GM18507 (cell line): Measurements from ENCODE around the gene LSG1.
"Not testable (repeated sequence)": the region's sequence is repeated elsewhere in the genome, so short reads cannot be mapped to it uniquely, and the experiment has no call there.

Experiments used
- DNase-seq: peaks from one replicate; pipeline ENCODE4 v3.0.0; 2011; ENCODE audit warnings: low read depth; ENCODE audit not compliant: insufficient read length; ENCODE audit errors: extremely low spot score
- FAIRE-seq: peaks from 2 replicates; lab custom pipeline; 2011; peaks lifted over from hg19 to GRCh38; lab: Jason Lieb, UNC

The LSG1 gene

DNA sequence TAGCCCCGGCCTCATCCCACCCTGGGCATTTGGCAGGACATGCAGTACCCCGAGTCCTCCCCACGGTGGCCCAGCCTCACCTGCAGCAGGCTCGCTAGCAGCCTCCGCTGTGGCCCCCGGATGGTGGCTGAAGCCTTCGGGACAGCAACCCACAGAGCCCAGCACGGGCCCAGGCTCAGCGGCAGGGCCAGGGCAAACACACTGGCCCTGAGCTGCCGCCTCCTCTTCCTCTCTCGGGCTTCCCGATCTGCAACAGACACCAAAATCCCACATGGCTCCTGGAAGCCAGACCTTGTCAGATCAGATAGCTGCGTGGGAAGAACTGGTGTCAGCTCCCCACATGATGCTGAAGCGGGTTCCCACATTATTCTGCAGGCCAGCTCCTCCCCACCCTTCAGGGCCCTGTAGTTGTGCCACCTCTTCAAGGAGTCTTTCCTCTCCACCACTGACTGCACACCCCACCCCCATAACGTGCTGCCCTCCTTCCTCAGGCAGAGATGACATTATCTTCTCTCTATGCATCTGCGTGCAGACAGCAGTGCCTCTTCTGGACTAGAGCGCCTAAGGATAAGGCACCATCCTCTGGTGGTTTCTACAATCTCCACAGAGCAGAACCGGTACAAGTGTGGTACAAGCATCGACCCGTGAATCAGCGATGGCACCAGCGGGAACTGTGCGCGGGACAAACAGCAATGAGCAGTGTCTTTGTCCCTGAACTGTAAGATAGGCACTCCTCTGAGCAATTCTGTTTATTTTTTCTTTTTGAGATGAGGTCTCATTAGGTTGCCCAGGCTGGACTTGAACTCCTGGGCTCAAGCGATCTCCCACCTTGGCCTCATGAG is 48.3 kb downstream of the LSG1 start:
- FAIRE-seq (no peak), DNase-seq (no peak)

DNA sequence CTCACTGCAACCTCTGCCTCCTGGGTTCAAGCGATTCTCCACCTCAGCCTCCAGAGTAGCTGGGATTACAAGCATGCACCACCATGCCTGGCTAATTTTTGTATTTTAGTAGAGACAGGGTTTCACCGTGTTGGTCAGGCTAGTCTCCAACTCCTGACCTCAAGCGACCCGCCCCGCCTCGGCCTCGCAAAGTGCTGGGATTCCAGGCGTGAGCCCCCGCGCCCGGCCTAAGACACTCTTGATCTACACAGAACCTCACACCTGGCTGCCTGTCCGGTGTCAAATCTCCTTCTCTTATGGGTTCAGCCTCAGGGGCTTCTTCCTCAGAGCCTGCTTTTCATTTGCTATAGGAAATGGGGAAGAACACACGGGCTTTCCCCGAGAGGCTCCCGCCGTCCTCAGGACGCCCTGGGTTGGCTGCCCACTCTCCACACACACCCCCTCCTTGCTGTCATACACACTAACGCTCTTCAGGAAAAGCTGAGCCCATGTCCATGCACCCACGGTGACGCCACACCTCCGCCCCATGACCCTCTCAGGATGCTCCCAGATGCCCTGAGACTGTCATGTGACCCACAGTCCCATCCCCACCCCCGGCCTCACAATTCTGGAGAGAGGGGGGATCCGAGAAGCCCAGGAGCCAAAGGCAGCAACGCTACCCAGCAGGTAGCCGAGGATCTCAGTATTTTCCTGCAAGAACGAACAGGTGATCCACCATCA is 49.2 kb downstream of the LSG1 start:
- FAIRE-seq (no peak), DNase-seq (no peak)

DNA sequence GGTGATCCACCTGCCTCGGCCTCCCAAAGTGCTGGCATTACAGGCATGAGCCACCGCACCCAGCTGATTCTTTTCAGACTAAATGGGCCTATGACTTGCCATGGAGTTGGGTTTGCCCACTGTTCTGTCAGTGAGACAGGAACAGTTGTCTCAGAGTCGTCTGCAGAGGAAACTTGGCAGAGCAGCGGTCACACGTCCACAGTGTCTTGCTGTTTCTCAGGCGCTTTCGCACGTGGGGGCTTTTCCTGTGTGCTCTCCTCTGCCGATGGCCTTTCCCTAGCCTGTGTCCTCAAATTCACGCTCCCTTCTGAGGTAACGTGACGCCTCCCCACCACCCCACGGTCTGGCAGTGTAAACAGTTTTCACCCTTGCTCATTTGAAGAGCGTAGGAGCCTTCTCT is 50.0 kb downstream of the LSG1 start:
- DNase-seq: no peak
- FAIRE-seq: no peak

DNA sequence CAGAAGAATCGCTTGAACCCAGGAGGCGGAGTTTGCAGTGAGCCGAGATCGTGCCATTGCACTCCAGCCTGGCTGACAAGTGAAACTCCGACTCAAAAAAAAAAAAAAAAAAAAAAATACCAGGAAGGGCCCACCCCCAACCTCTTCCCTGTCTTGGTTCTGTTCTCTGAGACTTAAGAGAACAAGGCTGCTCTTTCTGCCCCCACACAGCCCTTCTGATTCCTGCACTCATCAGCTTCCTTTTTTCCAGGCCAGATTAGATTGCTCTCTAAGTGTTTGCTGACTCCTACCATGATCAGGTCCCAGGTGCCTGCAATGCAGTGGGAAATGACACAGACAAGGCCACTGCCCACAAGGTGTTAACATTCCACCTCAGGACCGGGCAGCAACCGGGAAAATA is 51.8 kb downstream of the LSG1 start:
- DNase-seq (no peak), FAIRE-seq (no peak)

DNA sequence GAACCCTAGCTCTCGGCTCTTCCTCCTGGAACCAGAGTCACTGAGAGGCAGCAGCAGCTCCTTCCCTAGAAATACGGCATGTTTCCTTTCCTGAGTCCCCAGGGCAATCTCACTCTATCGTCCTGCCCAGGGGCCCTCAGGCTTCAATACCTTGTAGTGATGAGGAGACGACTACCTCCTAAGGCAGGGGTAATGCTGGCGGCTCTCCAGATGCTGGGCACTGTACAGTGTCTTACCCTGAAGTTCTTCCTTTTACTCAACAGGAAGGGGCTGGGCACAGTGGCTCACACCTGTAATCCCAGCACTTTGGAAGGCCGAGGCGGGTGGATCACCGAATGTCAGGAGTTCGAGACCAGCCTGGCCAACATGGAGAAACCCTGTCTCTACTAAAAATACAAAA is 52.2 kb downstream of the LSG1 start:
- FAIRE-seq (no peak), DNase-seq (no peak)

DNA sequence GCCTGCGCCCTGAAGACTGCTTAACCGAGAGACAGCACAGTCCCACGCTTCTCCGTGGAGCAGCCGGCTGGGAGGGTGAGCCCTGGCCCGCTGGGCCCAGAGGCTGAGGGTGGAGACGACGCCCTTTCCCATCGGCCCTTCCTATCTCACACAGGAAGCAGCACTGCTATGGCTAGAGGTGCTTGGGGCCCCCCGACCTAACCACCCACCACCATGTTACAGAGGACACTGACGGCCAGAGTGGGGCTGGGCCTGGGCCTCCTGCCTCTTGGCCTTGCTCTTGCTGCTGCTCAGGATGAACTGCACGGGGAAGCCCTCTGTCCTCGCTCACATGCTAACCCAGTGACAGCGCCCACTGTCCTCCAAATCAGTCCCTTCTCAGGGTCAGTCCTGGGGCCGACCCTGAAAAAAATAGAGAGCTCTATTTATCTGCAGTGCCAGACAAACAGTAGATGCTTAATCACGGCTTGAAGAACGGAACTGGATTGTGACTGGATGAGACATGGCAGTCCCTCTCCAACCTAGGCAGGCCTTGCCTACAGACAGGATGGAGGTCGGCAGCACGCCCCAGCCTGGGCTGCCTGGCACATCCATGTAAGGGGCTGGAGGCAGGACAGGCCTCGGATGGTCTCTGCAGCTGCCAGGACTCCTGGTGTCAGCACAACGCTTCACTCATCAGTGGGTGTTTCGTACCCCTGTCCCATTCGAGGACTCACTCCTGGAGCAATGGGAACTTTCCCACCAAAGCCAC is 53.0 kb downstream of the LSG1 start:
- no peak for FAIRE-seq
- DNase-seq: no peak

DNA sequence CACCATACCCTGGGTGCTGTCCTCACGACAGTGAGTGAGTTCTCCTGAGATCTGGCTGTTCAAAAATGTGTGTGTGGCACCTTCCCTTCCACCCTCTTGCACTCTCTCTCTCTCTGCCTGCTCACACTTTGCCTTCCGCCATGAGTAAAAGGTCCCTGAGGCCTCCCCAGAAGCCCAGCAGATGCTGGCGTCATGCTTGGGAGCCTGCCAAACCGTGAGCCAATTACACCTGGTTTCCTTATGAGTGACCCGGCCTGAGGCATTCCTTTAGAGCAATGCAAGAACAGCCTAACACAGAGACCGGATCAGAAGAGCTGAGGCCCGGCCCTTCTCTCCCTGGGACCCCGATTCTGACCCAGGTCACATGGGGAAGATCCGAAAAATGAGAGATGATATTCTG is 54.2 kb downstream of the LSG1 start:
- DNase-seq (no peak), FAIRE-seq (no peak)

DNA sequence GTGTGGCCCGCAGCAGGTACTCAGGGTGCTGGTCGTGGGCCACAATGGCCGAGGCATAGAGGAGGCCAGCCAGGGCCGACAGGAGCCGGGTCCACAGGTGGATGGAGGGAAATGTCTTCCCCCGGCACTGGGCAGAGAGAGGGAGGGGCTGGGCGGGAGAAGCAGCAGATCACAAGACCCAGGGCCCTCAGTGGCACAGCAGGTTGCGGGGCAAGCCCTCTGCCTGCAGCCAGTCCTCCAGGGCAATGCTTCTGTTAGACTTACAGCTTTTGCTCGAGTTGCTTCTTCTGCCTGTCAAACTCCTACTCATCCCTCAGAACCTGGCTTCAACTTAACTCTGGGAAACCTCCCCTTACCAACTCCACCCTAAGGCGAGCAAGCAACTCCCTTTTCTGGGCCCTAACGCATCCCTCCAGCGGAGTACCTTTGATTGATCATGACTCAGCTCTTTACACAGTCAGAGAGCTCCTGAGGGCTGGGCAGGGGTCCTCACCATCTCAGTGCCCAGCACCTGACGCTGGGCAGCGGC is 54.8 kb downstream of the LSG1 start:
- DNase-seq: no peak
- no peak for FAIRE-seq

DNA sequence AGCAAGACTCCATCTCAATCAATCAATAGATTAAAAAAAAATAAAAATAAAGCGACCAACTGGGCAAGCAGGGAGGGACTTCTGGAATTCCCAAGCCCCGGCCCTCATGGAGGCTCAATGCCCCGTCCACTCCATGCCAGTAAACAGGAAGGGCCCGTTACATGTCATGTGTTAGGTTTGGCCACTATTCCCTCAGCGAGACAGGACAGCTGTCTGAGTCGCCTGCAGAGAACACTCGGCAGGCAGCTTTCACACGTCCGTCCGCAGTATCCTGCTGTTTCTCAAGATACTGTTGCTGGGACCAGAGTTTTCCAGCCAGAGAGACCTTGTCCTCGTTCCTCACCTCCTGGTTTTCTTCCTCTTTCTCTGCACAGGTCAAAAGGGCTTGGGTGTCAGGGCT is 56.8 kb downstream of the LSG1 start:
- FAIRE-seq: no peak
- DNase-seq: no peak

DNA sequence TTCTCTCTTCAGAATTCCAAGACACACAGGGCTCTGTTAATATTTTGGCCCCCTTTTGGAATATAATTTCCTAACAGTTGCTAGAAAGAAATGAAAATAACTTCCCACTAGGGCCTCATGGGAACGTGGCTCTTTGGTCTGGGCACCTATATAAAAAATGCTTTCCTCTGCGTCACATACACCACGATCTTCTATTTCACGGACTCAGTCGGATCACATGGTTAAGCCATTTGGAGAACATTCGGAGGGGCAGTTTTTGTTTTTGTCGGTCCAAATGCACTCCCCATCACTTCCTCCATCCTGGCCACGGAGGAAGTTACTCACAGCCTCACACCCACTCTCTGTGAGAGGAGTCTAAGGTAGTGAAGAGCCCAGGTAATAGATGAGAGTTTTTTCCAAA is 59.8 kb downstream of the LSG1 start:
- FAIRE-seq: no peak
- DNase-seq: no peak

DNA sequence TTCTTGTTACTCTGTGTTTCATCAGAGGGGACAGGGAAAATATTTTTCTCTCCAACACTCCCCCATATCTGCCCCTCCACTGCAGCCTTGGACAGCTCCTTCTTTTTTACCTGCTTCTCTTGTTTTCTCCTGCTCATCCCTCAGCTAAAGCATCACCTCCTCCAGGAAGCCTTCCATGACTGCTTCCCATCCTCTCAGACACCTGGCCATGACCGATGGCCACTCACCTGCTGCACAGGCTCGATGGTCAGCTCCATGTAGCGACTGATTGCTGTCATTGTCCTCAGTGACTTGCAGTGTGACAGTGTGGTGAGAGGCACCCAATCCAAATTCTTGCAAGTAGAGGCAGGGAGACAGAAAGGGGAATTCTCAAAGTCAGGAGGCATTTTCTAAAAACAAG is 61.3 kb downstream of the LSG1 start:
- DNase-seq (no peak), FAIRE-seq (no peak)

DNA sequence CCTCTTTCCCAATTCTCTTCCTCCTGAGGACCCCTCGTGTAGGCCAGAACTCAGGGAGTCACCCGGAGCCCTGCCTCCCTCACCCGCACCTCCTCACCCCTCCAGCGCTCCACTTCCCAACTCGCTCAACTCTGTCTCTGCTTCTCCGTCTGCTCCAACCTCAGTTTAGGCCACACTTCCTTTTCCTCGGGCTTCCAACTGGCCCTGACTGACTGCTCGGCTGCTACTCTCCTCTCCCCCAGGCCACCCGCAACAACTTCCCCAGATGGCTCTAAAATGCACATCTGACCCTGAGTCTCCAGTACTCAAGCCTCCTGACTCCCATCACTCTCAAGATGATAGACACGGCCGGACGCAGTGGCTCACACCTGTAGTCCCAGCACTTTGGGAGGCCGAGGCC is 62.4 kb downstream of the LSG1 start:
- FAIRE-seq: no peak

DNA sequence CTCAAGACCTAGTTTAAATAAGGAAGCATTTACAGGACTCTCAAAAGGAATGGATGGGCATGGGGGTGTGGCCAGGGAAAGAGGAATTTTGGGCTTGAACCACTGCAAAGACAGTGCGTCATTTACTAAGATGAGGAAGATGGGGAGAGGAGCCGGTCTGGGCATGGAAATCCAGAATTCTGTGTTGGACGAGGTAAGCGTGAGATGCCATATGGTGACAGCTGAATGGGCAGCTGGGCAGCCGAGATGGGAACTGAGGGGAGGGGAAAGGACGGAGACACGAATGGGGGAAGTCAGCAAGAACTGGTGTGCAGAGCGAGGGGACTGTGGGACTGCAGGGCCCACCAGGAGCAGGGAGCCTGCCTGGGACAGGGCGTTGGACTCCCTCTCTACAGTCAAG is 63.0 kb downstream of the LSG1 start:
- FAIRE-seq (no peak), DNase-seq (no peak)

More for the DNA sequence above, 62.4 kb downstream of the LSG1 start:
- no peak for DNase-seq

DNA sequence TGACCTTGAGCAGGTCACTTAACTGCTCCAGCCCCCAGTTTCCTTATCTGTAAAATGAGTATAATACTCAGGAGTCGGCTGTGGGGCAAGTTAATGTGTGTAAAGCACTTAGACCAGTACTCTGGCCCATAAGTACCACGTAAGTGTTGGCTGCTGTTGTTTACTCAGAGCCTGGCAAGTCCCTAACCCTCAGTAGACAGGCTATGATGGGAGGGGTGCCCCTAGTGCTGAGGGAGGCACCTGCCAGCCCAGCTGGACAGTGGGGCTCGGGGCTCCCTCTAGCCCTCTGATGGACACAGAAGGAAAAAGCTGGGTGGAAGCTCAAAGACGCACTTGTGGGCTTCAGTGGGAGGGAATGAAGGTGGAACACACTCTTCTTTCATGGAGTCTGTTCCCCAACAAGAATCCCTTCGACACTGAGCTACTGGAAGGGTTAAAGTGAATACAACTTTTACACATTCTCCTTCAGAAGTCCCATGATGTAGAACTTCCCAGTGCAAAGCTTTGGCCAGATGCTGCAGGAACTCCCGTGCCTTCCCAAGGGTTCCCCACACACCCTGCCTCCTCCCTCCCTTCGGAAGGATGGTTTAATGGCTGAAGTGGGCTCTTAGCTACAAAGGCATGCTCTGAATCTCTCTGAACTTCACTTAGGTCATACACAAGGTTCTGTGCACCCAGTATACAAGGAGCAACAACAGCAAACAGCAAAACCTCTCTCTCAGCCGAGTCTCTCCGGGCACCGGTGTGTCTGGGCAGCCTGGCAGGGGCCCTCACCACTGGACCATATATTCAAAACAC is 64.2 kb downstream of the LSG1 start:
- FAIRE-seq (no peak), DNase-seq (no peak)

DNA sequence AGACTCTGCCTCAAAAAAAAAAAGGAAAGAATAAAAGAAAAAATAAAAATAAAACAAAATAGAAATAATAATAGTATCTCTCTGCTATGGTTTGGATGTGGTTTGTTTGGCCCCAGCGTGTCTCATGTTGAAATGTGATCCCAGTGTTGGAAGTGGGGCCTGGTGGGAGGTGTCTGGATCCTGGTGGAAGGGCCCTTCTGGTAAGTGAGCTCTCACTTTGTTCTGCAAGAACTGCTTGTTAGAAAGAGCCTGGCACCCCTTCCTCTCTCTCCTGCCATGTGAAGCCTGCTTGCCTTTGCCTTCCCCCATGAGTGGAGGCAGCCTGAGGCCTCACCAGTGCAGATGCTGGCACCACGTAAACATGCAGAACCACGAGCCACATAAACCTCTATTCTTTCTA is 65.0 kb downstream of the LSG1 start:
- no peak for FAIRE-seq
- DNase-seq: no peak

DNA sequence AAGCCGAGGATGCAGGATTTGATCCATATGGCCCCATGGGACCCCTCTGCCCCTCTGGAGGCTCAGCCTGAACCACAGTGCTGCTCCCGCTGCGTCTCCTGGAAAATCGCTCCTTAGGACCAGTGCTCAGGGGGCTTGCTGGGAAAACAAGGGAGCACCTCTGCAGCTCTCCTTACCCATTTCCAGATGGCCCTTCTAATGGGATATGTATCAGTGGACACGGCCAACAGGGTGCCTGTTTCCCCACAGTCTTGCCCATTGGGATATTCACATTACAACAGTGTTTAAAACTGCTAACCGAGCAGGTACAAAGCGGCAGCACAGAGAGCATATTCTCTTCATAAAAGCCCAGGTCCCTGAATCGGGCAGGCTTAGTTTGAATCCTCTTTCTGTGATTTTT is 65.8 kb downstream of the LSG1 start:
- DNase-seq (no peak), FAIRE-seq (no peak)

DNA sequence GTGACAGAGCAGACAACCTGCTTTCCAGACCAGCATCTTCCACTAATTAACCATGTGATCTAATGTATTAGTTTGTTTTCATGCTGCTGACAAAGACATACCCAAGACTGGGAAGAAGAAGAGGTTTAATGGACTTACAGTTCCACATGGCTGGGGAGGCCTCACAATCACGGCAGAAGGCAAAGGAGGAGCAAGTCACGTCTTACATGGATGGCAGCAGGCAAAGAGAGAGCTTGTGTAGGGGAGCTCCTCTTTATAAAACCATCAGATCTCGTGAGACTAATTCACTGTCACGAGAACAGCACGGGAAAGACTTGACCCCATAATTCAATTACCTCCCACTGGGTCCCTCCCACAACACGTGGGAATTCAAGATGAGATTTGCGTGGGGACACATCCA is 66.7 kb downstream of the LSG1 start:
- not testable (repeated sequence) for DNase-seq, FAIRE-seq

DNA sequence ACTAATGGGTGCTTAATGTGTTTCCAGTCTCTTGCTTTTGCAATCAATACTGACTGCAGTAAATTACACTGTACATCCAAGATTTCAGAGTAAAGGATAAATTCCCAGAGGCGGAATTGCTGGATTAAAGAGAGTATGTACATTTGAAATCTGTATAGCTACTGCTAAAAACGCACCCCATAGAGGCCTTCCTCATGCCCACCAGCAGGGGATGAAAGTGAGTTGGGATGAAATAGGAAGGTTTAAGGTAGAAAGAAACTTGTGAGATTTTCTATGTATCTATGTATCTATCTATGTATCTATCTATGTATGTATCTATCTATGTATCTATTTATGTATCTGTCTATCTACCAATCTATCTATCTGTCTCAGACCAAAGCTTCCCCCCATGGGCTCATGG is 67.2 kb downstream of the LSG1 start:
- DNase-seq (no peak), FAIRE-seq (no peak)

DNA sequence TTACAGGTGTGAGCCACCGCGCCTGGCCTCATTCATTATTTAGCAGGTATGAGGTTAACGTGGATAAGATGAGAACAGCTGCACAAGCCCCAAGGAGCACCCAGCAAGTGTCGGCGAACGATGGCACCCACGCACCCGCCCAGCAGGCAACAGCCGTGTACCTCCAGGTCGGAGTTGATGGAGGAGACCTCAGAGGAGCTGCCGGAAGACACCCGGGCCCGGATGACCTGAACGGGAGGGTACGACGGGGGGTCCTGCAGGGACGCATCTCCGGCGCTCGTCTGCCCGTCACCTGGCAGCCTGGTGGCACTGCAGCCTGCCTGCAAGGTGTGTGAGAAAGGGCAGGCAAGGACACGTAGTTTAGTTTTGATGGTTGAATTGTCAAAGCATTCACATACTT is 67.9 kb downstream of the LSG1 start:
- DNase-seq (no peak), FAIRE-seq (no peak)
